ENCODE measurements around the gene PSMD11.

The PSMD11 gene

DNA sequence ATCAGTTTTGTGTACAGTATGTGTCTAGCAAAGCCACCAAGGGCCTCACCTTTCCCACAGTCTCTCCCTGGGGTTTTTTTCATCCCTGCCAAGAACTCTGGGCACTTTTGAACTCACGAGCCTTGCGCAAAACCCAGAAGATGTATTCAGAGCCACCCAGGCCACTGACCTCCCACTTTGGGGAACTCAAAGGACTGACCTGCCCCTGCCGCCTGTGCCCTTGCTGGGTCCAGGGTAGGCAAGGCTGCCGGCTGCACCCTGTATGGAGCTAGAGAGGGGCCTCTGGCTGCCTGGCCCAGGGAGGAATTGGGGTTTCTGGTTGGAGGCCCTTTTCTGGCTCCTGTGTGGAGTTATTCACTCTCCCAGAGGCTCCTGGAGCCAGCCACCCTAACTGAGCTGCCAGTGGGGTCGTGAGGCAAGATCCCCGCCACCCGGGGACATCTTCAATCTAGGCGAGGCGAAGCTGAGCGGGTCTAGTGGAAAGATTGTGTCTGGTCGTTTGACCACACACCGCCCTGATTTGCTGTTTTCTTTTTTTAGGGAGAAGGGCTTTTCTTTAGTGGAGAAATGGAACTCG is 44.4 kb downstream of the PSMD11 start:
- no peak overlapping the region for H3K27ac ChIP-seq (ENCODE audit: low read depth, low read length)
- H3K9ac ChIP-seq (ENCODE audit: low read length) = no peak overlapping the region
- H3K9me3 ChIP-seq (ENCODE audit: insufficient read depth, low read length) = no peaks in the 10 kb centered on the region
- H3K4me2 ChIP-seq (ENCODE audit: low read depth, low read length, poor library complexity, severe bottlenecking) = no peak overlapping the region
- H3K9me2 ChIP-seq (replicated peaks; ENCODE audit: insufficient read depth, low read length) = no peaks in the 10 kb centered on the region
- no peak overlapping the region for H3K4me3 ChIP-seq (ENCODE audit: insufficient read depth, low read length, poor library complexity, severe bottlenecking)
- H3F3A ChIP-seq (ENCODE audit: insufficient read depth) = peaks cover 13% of the 10 kb centered on the region
- no peaks in the 10 kb centered on the region for H3K27me3 ChIP-seq (ENCODE audit: low read length)
- TF ChIP-seq, protein P1, sequence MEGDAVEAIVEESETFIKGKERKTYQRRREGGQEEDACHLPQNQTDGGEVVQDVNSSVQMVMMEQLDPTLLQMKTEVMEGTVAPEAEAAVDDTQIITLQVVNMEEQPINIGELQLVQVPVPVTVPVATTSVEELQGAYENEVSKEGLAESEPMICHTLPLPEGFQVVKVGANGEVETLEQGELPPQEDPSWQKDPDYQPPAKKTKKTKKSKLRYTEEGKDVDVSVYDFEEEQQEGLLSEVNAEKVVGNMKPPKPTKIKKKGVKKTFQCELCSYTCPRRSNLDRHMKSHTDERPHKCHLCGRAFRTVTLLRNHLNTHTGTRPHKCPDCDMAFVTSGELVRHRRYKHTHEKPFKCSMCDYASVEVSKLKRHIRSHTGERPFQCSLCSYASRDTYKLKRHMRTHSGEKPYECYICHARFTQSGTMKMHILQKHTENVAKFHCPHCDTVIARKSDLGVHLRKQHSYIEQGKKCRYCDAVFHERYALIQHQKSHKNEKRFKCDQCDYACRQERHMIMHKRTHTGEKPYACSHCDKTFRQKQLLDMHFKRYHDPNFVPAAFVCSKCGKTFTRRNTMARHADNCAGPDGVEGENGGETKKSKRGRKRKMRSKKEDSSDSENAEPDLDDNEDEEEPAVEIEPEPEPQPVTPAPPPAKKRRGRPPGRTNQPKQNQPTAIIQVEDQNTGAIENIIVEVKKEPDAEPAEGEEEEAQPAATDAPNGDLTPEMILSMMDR (IDR thresholded peaks at IDR 0.05; ENCODE audit: insufficient read depth, low read length, poor library complexity, severe bottlenecking) = no peak
- TF ChIP-seq EZH2phosphoT487 (conservative IDR thresholded peaks at IDR 0.05; ENCODE audit: low read length) = no peak
- H2AFZ ChIP-seq (ENCODE audit: low read depth, low read length, severe bottlenecking) = no peak overlapping the region
- H3K36me3 ChIP-seq (ENCODE audit: low read length) = no peaks in the 10 kb centered on the region
- no peaks in the 10 kb centered on the region for H4K20me1 ChIP-seq (ENCODE audit: low read depth, low read length)
- H3K79me2 ChIP-seq (ENCODE audit: insufficient read depth, low read length) = no peaks in the 10 kb centered on the region

DNA sequence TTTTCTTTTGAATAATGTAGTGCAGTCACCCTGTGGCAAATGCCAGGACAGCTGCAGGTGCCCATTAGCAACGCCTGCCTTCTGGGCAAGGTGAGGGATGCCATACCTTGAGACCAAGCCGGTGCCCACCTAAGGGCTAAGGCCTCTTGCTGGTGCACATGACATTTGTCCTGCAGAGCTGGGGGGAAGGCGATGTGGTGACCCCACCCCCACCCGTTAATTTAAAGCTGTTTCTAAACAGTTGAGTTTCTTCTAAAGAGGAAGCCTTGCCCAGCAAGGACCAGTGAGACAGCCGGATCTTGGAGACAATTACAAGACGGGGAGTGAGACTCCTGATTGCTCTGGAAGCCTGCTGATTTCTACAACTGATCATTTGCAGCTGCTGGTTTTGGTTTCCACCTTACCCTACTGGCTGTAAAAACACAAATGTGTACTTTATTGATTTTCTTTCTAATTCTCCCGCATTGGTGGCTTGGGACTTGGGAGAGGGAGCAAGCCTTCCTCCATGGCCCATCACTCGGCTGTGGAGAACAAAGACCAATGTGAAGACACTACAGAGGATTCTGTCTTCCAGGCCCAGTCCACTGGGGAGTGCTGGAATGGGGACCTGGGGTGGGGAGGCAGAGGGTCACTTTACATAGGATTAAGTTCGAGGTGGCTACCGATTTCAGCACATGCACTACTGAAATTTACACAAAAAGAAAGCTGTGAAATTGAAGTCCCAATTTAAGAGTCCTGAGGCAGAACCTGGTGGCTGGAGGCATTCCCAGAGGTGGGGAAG is 45.2 kb downstream of the PSMD11 start:
- Histone ChIP-seq H3K9ac (ENCODE audit: low read length) (no peak overlapping the region), H3K36me3 (ENCODE audit: low read length) (no peaks in the 10 kb centered on the region), H3F3A (ENCODE audit: insufficient read depth) (peaks cover 13% of the 10 kb centered on the region), H3K4me3 (ENCODE audit: insufficient read depth, low read length, poor library complexity, severe bottlenecking) (no peak overlapping the region), H3K4me2 (ENCODE audit: low read depth, low read length, poor library complexity, severe bottlenecking) (no peak overlapping the region), H3K27me3 (ENCODE audit: low read length) (no peaks in the 10 kb centered on the region), H3K79me2 (ENCODE audit: insufficient read depth, low read length) (no peaks in the 10 kb centered on the region), H3K9me3 (ENCODE audit: insufficient read depth, low read length) (no peaks in the 10 kb centered on the region), H3K27ac (ENCODE audit: low read depth, low read length) (no peak overlapping the region), H2AFZ (ENCODE audit: low read depth, low read length, severe bottlenecking) (no peak overlapping the region), H4K20me1 (ENCODE audit: low read depth, low read length) (no peaks in the 10 kb centered on the region), H3K9me2 (replicated peaks; ENCODE audit: insufficient read depth, low read length) (no peaks in the 10 kb centered on the region)
- TF ChIP-seq EZH2phosphoT487 (conservative IDR thresholded peaks at IDR 0.05; ENCODE audit: low read length) = no peak
- TF ChIP-seq, protein P1 (IDR thresholded peaks at IDR 0.05; ENCODE audit: insufficient read depth, low read length, poor library complexity, severe bottlenecking) = no peak

DNA sequence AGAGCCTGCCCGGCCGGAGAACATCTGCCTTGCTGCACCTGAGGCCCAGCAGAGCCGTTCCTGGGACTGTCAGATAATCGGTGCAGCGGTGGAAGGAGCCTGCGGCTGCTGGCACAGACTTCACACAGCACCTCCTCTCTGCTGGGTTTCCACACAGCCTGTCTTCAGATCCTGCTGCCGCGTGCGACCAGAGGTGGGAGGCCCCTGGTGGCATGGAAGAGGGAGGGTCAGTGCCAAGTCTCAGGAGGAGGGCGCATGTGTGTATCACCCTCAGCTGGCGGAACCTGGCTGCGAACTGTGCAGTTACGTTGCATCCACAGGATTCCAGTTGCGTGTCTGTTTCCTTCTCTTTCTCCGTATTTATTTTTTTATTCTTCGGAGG is 45.8 kb downstream of the PSMD11 start:
- Histone ChIP-seq H2AFZ (ENCODE audit: low read depth, low read length, severe bottlenecking) (no peak overlapping the region), H3K9me3 (ENCODE audit: insufficient read depth, low read length) (no peaks in the 10 kb centered on the region), H3K9me2 (replicated peaks; ENCODE audit: insufficient read depth, low read length) (no peaks in the 10 kb centered on the region), H3K4me2 (ENCODE audit: low read depth, low read length, poor library complexity, severe bottlenecking) (no peak overlapping the region), H3K4me3 (ENCODE audit: insufficient read depth, low read length, poor library complexity, severe bottlenecking) (no peak overlapping the region), H3K27ac (ENCODE audit: low read depth, low read length) (no peak overlapping the region), H3F3A (ENCODE audit: insufficient read depth) (peaks cover 13% of the 10 kb centered on the region), H3K36me3 (ENCODE audit: low read length) (no peaks in the 10 kb centered on the region), H3K79me2 (ENCODE audit: insufficient read depth, low read length) (no peaks in the 10 kb centered on the region), H3K27me3 (ENCODE audit: low read length) (no peaks in the 10 kb centered on the region), H4K20me1 (ENCODE audit: low read depth, low read length) (no peaks in the 10 kb centered on the region), H3K9ac (ENCODE audit: low read length) (no peak overlapping the region)
- TF ChIP-seq, protein P1 (IDR thresholded peaks at IDR 0.05; ENCODE audit: insufficient read depth, low read length, poor library complexity, severe bottlenecking) = no peak
- no peak for TF ChIP-seq EZH2phosphoT487 (conservative IDR thresholded peaks at IDR 0.05; ENCODE audit: low read length)
